PC-3 (cell line): ENCODE measurements around the gene CYP2E1. TPM values are rescaled to one million over a fixed set of nuclear protein-coding genes. Genes with fewer than 3 reads are reported as not detected.

Experiments used
- ATAC-seq: fragments of 200-7000 bp; cut with Tn5 transposase; 2 replicates; pipeline ENCODE4 v1.9.1; 2020; ENCODE audit warnings: mild to moderate bottlenecking, moderate library complexity
- BruUV-seq: library from RNA; stranded (reverse); fragments of 400-500 nt; replicated peaks from 2 replicates; lab custom pipeline; 2021; lab: Mats Ljungman, UMichigan
- CTCF ChIA-PET: fragments of 300-600 bp; sonication (Branson Sonifier 250); formaldehyde crosslinking; loops from one replicate; lab custom pipeline; 2022; ENCODE audit warnings: antibody characterized with exemption; lab: Charles Lee
- POLR2A ChIA-PET: fragments of 300-600 bp; sonication (Branson Sonifier 250); formaldehyde crosslinking; loops from one replicate; lab custom pipeline; 2022; ENCODE audit warnings: antibody characterized with exemption; ENCODE audit not compliant: unreplicated experiment; lab: Charles Lee
- DNase-seq: peaks from one replicate; pipeline ENCODE4 v3.0.0-alpha.2; 2015
- H2AFZ ChIP-seq: fragments of 300-600 bp; sonication (generic); 2 replicates; pipeline ENCODE4 v1.6.0; 2016; ENCODE audit warnings: antibody characterized with exemption, low read length
- H3F3A ChIP-seq: fragments of 300-600 bp; sonication (generic); one replicate; pipeline ENCODE4 v1.6.0; 2017; ENCODE audit warnings: antibody characterized with exemption, low read length, control low read depth, mild to moderate bottlenecking; ENCODE audit not compliant: unreplicated experiment
- H3K27ac ChIP-seq: fragments of 300-600 bp; sonication (generic); 2 replicates; pipeline ENCODE4 v1.5.1; 2016; ENCODE audit warnings: mild to moderate bottlenecking, low read length
- H3K27me3 ChIP-seq: fragments of 300-600 bp; sonication (generic); 2 replicates; pipeline ENCODE4 v1.6.1; 2016; ENCODE audit warnings: low read length, mixed read lengths
- H3K36me3 ChIP-seq: fragments of 300-600 bp; sonication (generic); 2 replicates; pipeline ENCODE4 v1.6.1; 2016; ENCODE audit warnings: low read depth, mixed run types, low read length, mixed read lengths
- H3K4me1 ChIP-seq: fragments of 300-600 bp; sonication (generic); 2 replicates; pipeline ENCODE4 v1.5.1; 2016; ENCODE audit warnings: low read length; ENCODE audit not compliant: insufficient read depth
- H3K4me2 ChIP-seq: fragments of 300-600 bp; sonication (generic); 2 replicates; pipeline ENCODE4 v1.6.0; 2016; ENCODE audit warnings: low read length
- H3K4me3 ChIP-seq: fragments of 300-600 bp; sonication (generic); 2 replicates; pipeline ENCODE4 v1.5.1; 2016; ENCODE audit warnings: mild to moderate bottlenecking, low read length, mixed read lengths
- H3K79me2 ChIP-seq: fragments of 300-600 bp; sonication (generic); 2 replicates; pipeline ENCODE4 v1.6.1; 2017; ENCODE audit warnings: low read length, mixed read lengths
- H3K9ac ChIP-seq: fragments of 300-600 bp; sonication (generic); 2 replicates; pipeline ENCODE4 v1.6.0; 2016; ENCODE audit warnings: mild to moderate bottlenecking, low read length
- H3K9me2 ChIP-seq: fragments of 300-600 bp; sonication (generic); replicated peaks from 2 replicates; pipeline ENCODE4 v1.6.1; 2016; ENCODE audit warnings: mixed run types, low read length, mixed read lengths
- H3K9me3 ChIP-seq: fragments of 300-600 bp; sonication (generic); 2 replicates; pipeline ENCODE4 v1.6.1; 2016; ENCODE audit warnings: low read length, mixed read lengths
- H4K20me1 ChIP-seq: fragments of 300-600 bp; sonication (generic); 2 replicates; pipeline ENCODE4 v1.6.1; 2016; ENCODE audit warnings: low read length, mixed read lengths
- CTCF ChIP-seq: fragments of 300-600 bp; sonication (generic); conservative IDR thresholded peaks from 2 replicates; pipeline ENCODE4 v1.5.1; 2017; ENCODE audit warnings: antibody characterized with exemption, low read depth, mild to moderate bottlenecking, low read length
- EZH2 ChIP-seq: fragments of 300-600 bp; sonication (generic); IDR thresholded peaks from one replicate; pipeline ENCODE4 v1.6.1; 2017; ENCODE audit warnings: antibody characterized with exemption, mild to moderate bottlenecking, low read length; ENCODE audit not compliant: unreplicated experiment
- EZH2phosphoT487 ChIP-seq: fragments of 300-600 bp; sonication (generic); IDR thresholded peaks from 2 replicates; pipeline ENCODE4 v1.6.1; 2018; ENCODE audit warnings: mild to moderate bottlenecking, antibody characterized with exemption, low read length, borderline replicate concordance
- intact Hi-C: fragments of 100-400 bp; cut with micrococcal nuclease; formaldehyde crosslinking; loops from 2 replicates; pipeline ENCODE4 v1.9.0; 2023
- total RNA-seq: library from RNA; depleted of rRNA; stranded (reverse); fragments of >200 nt; gene quantifications from 2 replicates; pipeline ENCODE4 v1.2.3, GENCODE V29; 2014

Gene CYP2E1
- total RNA-seq, 1 experiment from 2014 or later, result 4.2 TPM

DNA sequence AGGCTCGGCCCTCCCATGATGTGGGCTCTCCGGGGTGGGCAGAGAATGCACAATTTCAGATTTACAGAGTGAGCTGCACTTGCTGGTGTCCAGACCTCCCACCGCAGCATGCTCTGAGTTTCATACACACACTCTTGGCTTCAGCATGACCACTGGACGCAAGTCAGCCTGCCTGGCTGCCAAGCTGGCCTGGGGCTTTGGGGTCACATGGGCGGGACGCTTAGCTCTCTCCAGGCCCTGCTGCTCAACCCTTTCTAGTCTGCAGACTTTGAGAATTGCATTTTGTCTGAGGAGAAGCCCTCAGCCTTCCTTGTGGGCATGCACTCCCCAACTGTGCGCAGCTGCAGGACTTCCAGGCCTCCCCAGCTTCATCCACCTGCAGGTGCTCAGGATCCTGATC, 5.7 kb downstream of the CYP2E1 start:
- Histone ChIP-seq H3K27ac (no peak overlapping the region), H4K20me1 (no peaks in the 10 kb centered on the region), H3K9me3 (no peaks in the 10 kb centered on the region), H3K79me2 (no peaks in the 10 kb centered on the region), H3K9me2 (no peaks in the 10 kb centered on the region), H3K4me2 (no peak overlapping the region), H3K27me3 (no peaks in the 10 kb centered on the region; the same call in 1 of the 2 replicates), H3K4me3 (no peak overlapping the region), H3F3A (no peaks in the 10 kb centered on the region), H3K4me1 (peaks cover 9% of the 10 kb centered on the region; the same call in 1 of the 2 replicates), H3K9ac (no peak overlapping the region), H3K36me3 (no peaks in the 10 kb centered on the region), H2AFZ (no peak overlapping the region)
- TF ChIP-seq EZH2phosphoT487 (no peak), CTCF (no peak), EZH2 (no peak)
- ChIA-PET POLR2A (no interaction called here), CTCF (no interaction called here)
- ATAC-seq, result no peak
- intact Hi-C loops, result no loop called here
- no TSS peak for BruUV-seq
- no peak for DNase-seq

DNA sequence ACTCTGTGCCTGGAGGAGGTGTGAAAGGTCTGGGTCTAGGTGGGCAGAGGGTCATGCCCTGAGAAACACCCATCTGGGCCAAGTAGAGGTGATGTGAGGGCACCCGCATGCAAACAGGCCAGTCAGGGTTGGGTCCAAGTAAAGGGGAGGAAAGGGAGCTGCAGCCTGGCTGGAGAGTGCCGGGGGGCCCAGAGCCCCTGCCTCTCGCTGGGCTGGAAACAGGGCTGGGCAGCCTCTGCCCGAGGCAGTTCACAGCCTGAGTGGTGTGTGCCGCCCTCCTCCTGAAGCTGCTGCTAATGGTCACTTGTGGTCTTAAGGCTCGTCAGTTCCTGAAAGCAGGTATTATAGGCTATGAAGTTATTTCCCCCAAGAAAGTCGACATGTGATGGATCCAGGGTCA, 7.3 kb downstream of the CYP2E1 start:
- no peak overlapping the region for H3K4me3 ChIP-seq
- no peaks in the 10 kb centered on the region for H3K9me3 ChIP-seq
- H3F3A ChIP-seq, result no peaks in the 10 kb centered on the region
- no peak overlapping the region for H3K4me2 ChIP-seq
- TF ChIP-seq CTCF (no peak), EZH2phosphoT487 (no peak), EZH2 (no peak)
- H3K27me3 ChIP-seq, result no peaks in the 10 kb centered on the region
- CTCF ChIA-PET, result no interaction called here
- H3K9me2 ChIP-seq, result no peaks in the 10 kb centered on the region
- ATAC-seq, result no peak
- H2AFZ ChIP-seq, result no peak overlapping the region
- no peak overlapping the region for H3K9ac ChIP-seq
- no peak overlapping the region for H3K27ac ChIP-seq
- POLR2A ChIA-PET, result no interaction called here
- intact Hi-C loops, result no loop called here
- no peaks in the 10 kb centered on the region for H3K79me2 ChIP-seq
- no TSS peak for BruUV-seq
- H4K20me1 ChIP-seq, result no peaks in the 10 kb centered on the region
- peaks cover 2% of the 10 kb centered on the region; the same call in 1 of the 2 replicates for H3K4me1 ChIP-seq
- no peak for DNase-seq
- no peaks in the 10 kb centered on the region for H3K36me3 ChIP-seq

DNA sequence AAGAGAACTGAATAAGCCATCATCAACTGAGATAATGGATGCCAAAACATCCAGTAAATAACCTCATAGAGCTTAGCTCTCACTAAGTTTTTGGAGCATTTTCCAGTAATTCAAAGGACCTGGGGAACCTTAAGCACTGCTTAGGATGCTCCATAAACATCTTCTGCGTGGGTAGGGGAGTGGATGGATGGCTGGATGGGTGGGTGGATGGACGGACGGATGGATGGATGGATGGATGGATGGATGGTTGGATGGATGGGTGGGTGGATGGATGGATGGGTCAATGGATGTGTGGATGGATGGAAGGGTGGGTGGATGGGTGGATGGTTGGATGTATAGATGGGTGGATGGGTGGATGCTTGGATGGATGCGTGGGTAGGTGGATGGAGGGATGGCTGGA, 9.0 kb downstream of the CYP2E1 start:
- Histone ChIP-seq H3K9me3 (no peaks in the 10 kb centered on the region), H4K20me1 (no peaks in the 10 kb centered on the region), H3K9me2 (no peaks in the 10 kb centered on the region), H2AFZ (no peak overlapping the region), H3K4me1 (no peaks in the 10 kb centered on the region), H3K27ac (no peak overlapping the region), H3K36me3 (no peaks in the 10 kb centered on the region), H3K9ac (no peak overlapping the region), H3F3A (no peaks in the 10 kb centered on the region), H3K27me3 (no peaks in the 10 kb centered on the region), H3K4me3 (no peak overlapping the region), H3K79me2 (no peaks in the 10 kb centered on the region), H3K4me2 (no peak overlapping the region)
- intact Hi-C loops, result no loop called here
- BruUV-seq, result no TSS peak
- CTCF ChIA-PET, result no interaction called here
- DNase-seq (no peak), ATAC-seq (no peak)
- TF ChIP-seq EZH2phosphoT487 (no peak), CTCF (no peak), EZH2 (no peak)
- POLR2A ChIA-PET, result no interaction called here
